HT-29 (cell line): ENCODE results near the gene CREB5. TPM values are rescaled to one million over a fixed set of nuclear protein-coding genes. Genes with fewer than 3 reads are reported as not detected.
"Not testable (repeated sequence)": the region's sequence is repeated elsewhere in the genome, so short reads cannot be mapped to it uniquely, and the experiment has no call there.

Source experiments
- DNase-seq: peaks from one replicate; pipeline ENCODE4 v3.0.0-alpha.2; 2015; ENCODE audit warnings: low spot score
- total RNA-seq: library from RNA; depleted of rRNA; stranded (reverse); fragments of >200 nt; shearing (Covaris generic); gene quantifications from 2 replicates; pipeline ENCODE4 v1.2.3, GENCODE V29; 2014

The CREB5 gene
- total RNA-seq, 1 experiment from 2014 or later, result 0.28 TPM

DNA sequence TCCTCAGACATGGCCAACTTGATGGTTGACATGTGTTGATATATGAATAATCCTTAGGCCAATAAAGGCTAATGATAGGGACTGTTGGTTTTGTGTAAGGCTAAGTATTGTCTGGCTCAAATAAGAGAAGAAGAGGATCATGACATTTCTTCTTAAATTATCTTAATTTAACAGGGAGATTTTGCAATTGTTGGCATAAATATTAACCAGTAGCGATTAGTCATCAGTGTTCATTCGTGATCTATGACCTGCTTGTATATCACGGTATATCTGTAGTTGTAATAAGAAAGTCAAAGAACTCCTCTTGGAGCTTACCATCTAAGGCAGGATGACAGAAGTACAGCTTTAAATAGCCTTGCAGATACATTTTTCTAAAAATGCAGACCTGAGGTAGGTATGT, 196.4 kb downstream of the CREB5 start:
- DNase-seq, result peak; percentile 12

DNA sequence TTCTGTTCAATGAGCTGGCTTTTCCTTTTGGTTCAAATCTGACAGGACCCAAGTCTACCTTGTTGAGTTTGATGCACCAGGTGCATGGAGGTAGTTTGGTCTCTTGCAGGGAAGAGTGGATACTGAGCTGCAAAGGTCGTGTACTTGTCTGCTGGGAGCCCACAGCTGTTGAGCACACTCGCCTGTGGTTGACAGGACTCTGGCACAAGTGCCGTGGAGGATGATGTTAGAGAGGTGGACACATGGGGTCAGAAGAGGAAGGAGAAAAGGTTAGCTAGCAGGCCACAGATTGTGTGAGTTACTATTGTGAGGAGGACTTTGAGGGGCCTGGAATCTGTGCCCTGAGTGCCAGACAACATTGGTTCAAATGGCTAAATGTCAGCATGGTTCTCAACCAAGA, 197.3 kb downstream of the CREB5 start:
- DNase-seq, result no peak

DNA sequence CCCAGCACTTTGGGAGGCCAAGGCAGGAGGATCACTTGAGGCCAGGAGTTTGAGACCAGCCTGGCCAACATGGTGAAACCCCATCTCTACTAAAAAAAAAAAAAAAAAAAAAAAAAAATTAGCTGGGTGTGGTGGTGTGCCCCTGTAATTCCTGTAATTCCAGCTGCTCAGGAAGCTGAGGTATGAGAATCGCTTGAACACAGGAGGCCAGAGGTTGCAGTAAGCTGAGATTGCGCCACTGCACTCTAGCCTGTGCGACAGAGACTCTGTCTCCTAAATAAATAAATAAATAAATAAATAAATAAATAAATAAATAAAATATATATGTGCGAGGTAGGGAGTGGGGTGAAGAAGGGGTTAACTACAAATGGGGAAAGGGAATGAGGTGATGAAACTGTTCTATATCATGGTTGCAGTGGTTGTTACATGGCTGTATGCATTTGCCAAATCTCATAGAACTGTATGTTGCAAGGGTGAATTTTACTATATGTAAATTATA, 199.1 kb downstream of the CREB5 start:
- DNase-seq, result not testable (repeated sequence)

DNA sequence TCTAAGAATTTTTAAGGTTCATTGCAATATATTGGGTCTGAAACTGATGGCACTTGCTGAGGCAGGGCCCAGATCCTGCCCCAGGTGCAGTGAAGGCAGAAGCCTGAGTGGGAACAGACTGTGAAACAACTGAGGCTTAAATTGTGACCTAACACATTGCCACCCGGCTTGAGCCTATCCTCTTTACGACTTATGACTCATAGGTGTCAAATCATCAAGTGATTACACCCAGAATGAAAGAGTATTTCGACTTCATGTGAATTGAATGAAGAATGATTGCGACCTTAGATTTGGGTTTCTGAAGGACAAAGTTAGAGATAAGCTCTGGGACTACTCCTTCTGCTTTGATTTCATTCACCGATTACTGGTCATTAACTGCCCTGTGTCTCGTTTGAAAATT, 200.9 kb downstream of the CREB5 start:
- DNase-seq, result peak; percentile 12

DNA sequence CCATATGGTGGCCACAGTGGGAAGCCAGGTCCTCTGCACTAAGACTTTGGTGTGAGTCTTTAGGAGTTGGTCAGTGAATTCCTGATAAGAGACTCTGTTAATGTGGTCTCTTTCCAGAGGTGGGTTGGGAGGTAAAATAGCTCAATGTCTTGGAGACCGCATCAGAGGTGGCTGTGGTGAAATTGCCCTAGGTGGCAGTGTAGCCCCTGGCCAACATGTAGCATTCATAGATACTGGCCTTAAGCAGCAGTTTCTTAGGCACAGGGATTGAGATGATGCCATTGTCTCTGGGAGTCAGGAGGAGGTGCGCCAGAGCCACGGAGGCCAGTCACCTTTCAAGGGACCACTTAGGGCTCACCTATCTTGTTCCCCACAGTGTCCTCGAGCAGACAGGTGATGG, 202.8 kb downstream of the CREB5 start:
- no peak for DNase-seq

DNA sequence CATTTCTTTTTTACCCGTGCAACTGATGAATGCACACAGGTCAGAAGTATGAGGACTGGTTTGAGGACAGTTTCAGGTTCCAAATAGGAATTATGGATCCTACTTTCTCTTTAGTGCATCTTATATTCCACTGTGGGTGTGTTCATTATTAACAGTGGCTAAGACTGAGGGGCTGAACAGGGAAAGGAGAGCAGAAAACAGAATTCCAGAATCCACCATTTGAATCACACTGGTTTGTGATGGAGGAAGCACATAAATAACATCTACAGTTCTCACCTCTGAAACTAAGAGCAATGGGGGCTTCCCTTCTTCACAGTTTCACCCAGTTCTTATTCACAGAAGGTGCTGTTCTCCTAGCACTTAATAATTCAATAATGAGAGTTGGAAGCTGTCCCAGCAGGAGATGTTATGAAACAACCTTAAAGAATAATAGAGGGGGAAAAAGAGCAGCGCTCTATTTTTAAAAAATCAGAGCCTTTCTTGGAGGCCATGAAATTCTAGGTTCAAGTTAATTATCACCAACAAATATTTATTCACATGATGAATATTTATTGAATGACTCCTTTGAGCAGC, 205.1 kb downstream of the CREB5 start:
- no peak for DNase-seq

DNA sequence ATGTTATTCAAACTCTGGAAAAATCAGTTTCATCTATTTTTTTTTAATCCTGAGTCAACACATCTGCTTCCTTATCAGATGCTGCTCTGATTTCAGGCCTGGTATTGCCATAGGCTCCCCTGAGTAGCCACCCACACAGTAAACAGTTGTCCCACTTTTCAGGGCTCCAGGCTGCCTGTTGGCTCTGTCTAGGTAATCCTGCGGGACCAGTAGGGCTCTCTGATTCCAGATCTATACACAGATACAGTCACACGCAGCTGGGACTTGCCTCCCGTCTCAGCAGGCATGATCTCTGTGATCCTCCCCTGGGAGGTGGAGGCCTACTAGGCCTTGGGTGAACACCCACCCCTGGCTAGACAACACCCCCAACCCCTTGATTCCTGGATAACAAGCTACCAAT, 206.1 kb downstream of the CREB5 start:
- DNase-seq, result no peak

DNA sequence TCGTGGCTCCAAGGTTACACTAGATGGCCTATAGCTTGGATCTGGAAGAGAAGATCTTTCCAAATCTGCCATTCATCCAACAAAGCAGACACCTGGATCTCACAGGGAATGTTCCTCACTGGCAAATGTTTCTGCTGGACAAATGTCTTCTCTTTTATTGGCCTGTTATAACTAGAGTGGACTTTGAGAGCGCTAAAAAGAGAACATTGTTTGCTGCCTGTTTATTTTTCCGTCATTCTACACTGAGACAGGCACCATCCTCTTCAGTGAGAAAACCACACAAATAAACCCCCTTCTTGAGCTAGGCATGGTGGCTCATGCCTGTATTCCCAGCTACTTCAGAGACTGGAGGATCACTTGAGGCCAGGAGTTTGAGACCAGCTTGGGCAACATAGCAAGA, 206.9 kb downstream of the CREB5 start:
- no peak for DNase-seq

DNA sequence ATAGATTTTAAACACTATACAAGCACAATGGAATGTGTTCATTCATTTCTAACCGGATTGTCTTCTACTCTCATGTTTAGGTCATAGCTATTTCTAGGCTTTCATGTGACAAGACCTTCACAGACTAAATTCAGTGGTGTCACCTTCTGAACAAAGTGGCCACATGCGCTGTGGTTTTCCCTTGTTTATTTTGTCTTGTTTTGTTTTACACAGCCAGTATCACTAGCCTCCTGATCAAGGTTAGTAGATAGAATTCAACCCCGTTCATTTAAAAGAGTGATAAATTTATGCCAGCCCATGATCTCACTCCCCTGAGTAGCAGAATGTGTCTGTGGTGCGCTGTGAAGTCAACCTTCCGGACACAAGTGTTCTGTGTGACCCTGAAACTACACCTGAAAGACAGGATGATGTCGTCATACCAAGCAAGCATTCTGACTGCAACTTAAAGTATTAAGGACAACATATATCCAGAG, 209.1 kb downstream of the CREB5 start:
- no peak for DNase-seq

DNA sequence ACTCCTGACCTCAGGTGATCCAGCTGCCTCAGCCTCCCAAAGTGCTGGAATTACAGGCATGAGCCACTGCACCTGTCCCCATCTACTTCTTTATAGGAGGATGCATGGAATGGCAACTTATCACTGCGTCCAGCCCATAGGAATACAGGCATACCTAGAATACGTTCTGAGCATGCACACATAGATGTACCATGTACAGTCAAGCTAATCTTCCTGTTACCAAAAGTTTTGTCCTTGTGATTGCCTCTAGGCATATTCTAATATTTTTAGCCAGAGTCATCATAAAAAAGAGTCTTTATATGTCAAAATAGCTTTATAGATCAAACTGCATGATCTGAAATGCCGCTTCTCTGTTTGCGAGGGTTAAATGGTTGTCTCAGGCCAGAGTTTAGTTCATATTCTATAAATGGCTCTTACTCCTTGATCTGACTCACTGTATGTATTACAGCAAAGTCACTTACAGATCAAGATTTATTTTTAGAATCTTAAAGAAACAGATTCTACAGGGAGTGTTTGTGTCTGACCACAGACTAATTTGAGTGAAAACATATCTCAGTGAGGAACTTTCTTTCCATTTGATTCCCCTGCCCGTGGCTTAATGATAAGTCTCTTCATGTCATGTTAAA, 210.9 kb downstream of the CREB5 start:
- DNase-seq, result no peak

DNA sequence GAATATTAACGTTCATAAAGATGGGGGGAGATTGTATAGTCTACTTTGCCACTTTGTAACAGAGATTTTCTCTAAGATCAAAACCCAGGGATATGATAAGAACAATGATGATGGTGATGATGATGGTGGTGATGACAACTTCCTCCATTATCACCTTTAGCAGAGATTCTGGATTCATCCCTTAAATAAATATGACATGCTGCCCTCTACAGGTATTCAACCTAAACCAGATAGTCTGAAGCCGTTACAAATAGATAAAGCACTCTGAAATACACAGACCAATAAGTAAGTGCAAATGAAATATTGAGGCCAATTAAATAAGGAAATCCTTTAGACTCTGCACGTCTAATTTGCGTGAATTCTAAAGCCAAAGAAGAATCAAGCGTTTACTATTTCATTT, 211.5 kb downstream of the CREB5 start:
- peak; percentile 39 for DNase-seq

DNA sequence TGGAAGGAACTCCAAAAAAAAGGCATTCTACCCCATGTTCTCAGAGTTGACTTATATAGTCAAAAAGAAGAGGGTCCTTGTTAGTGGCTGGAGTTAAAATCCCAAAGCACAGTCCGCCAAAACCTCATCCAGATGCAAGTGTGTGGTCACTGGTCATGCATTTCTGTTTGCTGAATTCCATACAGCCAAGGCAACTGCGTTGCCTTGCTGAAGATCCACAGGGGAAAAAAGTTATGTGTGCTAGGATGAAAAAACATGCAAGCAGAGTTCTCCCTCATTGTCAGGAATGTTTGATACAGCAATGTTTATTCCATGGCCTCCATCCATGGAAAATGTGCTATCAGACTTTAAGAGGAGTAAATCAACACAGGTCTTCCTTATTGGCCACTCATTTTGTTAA, 213.1 kb downstream of the CREB5 start:
- DNase-seq, result no peak

DNA sequence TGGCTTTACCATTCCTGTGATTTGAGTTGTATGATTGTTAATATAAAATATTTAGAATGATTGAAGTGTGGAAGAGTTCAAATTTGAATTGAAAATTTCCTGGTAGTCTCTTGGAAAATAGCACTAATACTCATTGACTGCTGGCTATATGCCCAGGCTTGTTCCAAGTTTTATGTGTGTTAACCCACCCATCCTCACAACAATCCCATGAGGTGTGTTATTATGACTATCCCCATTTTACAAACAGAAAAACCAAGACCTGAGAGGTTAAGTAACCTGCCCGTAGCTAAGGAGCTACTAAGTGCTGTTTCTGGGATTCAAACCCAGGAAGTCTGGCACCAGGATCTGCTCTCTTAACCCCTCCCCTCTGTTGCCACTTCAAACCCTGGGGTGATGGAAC, 213.9 kb downstream of the CREB5 start:
- DNase-seq, result no peak

DNA sequence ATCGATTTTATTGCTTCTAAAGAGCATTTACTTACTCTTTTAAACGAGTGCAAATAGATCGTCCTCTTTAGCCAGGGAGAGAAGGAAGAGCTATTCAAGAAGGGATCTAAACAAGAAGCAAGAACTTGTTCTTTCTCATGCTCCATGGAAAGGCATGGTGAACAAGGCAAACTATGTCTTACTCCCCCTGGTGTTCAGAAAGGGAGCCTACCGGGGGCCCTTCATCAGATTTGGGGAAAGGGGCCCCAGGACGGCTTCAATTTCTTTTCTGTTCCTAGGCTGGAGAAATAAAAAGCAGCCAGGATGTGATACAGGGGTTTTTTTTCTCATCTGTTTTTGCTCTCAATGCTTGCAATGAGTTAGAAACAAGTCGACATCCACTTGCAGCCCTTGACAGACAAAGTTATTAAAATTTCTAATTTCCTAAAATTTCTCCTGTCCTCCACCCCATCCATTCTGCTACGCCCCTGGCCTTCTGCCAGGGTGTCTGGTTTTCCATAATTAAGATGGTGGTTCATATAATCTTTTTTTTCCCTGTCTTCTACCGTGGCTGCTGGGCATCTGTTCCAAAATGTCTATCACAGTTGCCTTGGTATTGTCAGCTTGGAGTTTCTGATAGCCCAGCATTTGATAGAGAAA, 214.4 kb downstream of the CREB5 start:
- DNase-seq, result peak; percentile 68

DNA sequence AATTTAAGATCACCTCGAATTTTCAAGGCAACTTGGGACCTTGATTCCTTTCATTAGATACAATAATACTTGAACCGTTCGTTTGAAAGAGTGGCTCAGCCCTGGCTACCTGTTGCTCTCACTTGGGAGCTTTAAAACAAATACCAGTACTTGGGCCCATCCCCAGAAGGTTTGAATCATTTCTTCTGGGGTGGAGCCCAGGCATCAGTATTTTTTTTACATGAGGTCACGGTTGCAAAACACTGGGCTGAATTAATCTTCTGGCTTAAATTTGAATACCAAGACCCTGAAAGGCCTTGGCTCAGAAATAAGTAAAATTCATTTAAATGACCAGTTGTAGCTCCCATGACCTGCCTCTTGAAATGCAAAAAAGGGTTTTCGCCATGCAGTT, 214.9 kb downstream of the CREB5 start:
- no peak for DNase-seq

DNA sequence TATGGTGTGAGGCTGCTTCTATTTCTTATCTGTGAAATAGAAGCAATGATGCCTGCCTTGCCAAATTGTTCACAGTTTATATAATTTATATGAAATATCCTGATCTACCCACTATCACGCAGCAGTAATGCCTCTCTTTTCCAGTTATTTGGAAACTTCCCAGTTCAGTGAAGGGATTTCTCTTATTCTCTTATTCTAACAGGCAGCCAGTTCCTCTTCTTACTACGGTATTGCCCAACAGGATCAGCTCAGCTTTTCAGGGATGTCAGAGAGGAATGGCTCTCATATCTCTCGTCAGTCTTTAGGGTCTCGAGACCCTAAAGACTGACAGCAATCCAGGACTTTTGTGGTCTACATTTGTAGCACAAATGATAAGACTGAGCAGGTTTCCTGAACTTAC, 215.6 kb downstream of the CREB5 start:
- DNase-seq, result no peak

DNA sequence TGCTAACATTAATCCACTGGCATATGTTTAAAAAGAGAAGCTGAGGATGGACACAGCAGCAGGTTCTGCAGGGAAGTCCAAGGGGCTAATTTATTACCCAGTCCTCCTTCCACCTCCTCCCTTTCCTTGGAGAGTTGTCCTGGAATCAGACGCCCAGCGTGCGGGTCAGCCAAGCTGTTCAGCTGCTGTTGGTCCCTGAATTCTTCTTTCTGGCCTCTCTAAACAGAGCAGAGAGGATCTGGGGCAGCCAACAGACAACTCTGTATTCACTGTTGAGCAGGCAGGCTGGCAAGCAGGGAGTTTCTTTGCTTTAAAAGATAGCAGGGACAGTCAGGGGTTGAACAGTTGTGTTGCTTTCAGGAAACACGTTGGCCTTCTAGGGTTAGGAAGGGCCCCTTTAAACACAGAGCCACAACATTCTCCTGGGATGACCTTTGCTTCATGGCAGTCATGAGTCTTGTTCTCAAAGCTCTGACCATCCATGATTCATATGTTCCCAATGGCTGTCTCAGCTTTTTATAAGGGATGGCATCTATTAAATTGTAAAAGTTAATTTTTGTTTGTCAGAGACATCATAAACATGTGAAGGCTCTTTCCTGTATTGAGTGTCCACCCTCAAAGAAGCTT, 217.0 kb downstream of the CREB5 start:
- no peak for DNase-seq

DNA sequence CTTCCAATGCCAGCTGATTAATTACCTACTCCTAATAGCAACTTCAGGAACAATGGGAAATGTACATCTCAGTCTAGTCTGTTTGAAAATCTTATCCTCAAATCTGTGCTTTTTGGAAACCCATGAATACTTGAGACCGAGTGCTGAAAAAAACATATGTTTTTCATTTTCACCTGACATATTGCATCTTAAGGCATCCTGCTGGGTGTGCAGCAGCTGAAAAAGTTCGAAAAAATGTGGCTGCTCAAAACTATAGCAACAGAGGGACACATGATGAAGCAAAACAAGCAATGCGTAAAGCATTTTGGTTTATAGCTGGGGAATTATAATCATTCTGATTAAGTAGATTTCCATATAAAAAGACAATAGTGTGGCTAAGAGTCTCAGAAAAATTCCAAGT, 218.0 kb downstream of the CREB5 start:
- DNase-seq, result no peak

DNA sequence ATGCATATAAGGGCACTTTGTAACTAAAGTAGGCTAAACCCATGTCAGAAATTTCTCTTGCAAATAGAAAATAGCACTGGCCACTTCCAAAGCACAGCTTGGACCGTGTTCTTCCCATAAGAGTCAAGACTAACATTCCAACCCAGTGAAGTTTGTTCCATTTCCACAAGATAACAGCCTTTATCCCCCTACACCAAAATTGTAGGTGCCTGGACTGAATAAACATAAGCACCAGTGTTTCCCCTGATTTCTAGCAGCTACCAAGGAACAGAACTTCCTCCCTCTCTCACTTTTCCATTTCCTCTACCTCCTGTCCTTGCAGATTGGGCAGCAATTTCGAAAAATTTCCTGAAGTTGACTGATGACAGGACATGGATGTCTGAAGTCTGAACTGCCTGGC, 219.7 kb downstream of the CREB5 start:
- DNase-seq, result no peak

DNA sequence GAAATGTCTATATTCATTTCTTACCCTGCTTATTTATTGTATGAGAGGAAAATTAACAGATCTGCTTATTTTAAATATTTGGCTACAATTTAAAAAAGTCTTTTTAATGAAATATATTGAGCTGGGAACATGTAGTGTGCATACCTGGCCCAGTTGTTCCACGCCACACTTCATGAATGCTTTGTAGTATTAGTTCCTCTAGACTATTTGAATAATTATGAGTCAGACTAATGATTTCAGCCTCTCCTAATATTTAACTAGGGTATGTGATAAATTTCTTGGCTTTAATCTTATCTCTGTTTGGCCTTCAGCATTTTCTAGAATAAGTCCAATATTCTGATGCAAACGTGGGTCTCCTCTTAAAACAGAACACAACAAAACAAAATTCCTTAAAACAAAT, 226.6 kb downstream of the CREB5 start:
- DNase-seq, result no peak

DNA sequence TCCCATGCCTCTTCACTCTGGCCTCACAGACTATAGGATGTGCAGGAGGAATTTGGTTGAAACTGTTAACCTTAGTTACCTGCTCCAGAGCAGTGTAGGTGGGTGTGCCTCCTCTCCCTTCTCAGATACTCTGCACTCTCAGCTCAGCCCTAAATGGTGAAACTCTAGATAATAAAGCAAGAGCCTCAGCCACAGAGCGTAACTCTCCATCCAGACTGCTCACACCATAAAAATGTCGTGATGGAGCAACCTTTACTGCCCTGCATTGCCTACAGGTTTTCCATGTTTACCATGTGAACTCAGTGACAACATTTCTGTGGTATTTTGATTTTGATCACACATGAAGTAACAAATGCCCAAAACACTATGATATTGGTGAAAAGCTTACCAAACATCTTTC, 227.7 kb downstream of the CREB5 start:
- no peak for DNase-seq

DNA sequence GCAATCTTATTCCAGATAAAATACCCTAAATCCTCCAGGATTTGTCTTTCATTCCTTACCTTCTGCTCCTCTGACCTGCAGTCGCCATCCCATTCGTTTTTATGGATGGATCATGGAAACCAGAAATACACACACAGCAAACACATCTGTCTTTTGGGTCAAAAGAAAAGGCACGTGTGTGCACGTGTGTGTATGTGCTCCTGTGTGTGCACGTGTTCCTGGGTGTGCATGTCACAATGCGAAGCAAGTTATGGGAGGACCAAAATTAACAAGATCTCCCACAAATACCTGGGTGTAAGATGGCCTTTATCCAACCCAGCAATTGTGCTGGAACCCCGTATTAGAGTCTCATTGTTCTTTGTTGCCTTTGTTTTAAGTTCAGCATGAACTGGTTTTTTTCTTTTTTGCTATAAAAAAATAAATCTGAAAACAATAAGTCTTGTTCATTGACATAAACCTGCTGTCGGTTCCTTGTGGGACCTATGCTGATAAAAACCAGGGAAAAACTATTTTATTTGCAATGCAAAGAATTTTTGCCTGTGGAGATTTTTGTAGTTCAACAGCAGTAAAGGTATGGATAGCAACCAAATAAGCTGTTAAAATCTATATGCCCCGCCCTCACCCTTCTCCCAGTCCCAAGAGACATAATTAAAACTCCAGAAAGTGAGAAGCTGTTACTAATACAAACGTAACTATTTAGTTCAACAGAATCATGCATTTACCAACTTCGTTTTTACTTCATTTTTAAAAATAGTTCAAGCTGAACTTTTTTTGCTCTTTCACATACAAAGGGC, 229.6 kb downstream of the CREB5 start:
- DNase-seq, result no peak
